A549 (cell line): Measurements from ENCODE around the gene ACVR1B. TPM values are rescaled to one million over a fixed set of nuclear protein-coding genes. Genes with fewer than 3 reads are reported as not detected.

Experiments
- ATAC-seq, 2 experiments: fragments of 200-7000 bp in 1 of 2; fragments of >200 bp in 1 of 2; cut with Nextera tagmentation in 1 of 2; cut with Tn5 transposase in 1 of 2; 3 replicates each; pipeline versions ENCODE4 v1.8.0 to v1.9.1; 2018 to 2020; ENCODE audit warnings: mild to moderate bottlenecking in 1 of 2, moderate library complexity in 1 of 2
- CTCF ChIA-PET: fragments of 300-600 bp; sonication (Branson Sonifier 250); formaldehyde crosslinking; extraction: SDS; loops from one replicate; lab custom pipeline; 2021; ENCODE audit warnings: antibody characterized with exemption, inconsistent platforms; lab: Yijun Ruan, JAX
- POLR2A ChIA-PET: fragments of 350-600 bp; formaldehyde crosslinking; extraction: SDS; loops from one replicate; lab custom pipeline; 2021; ENCODE audit warnings: antibody characterized with exemption, inconsistent platforms; lab: Yijun Ruan, JAX
- DNase-seq, 2 experiments: peaks; one replicate each; pipeline versions ENCODE4 v3.0.0 to v3.0.0-alpha.2; 2011 to 2016; ENCODE audit warnings: low read depth in 1 of 2, low spot score in 1 of 2
- FAIRE-seq: peaks from 2 replicates; lab custom pipeline; 2011; peaks lifted over from hg19 to GRCh38; lab: Jason Lieb, UNC
- H3K27ac ChIP-seq, 2 experiments: fragments of >200 bp; sonication (Bioruptor Twin); formaldehyde crosslinking; 3 replicates each; pipeline ENCODE4 v1.5.1; 2016 to 2017
- H3K4me1 ChIP-seq: fragments of >200 bp; sonication (Bioruptor Twin); formaldehyde crosslinking; 3 replicates; pipeline ENCODE4 v1.6.1; 2016
- H3K4me2 ChIP-seq: fragments of >200 bp; sonication (Bioruptor Twin); formaldehyde crosslinking; 3 replicates; pipeline ENCODE4 v1.6.1; 2016
- H3K4me3 ChIP-seq: fragments of >200 bp; sonication (Bioruptor Twin); formaldehyde crosslinking; 3 replicates; pipeline ENCODE4 v1.5.1; 2016
- H3K9me3 ChIP-seq: fragments of >200 bp; sonication (Bioruptor Twin); formaldehyde crosslinking; 3 replicates; pipeline ENCODE4 v1.6.1; 2016
- ATOH8 ChIP-seq: fragments of 250-450 bp; sonication (Bioruptor Pico); IDR thresholded peaks from 2 replicates; pipeline ENCODE4 v1.5.0; 2020; ENCODE audit warnings: low read depth, mild to moderate bottlenecking, moderate library complexity
- BCL3 ChIP-seq: fragments of >200 bp; sonication (Bioruptor Twin); formaldehyde crosslinking; IDR thresholded peaks from 3 replicates; pipeline ENCODE4 v1.6.1; 2016
- CBX2 ChIP-seq: fragments of 200-600 bp; sonication (generic); IDR thresholded peaks from 2 replicates; pipeline ENCODE4 v1.6.1; 2016; ENCODE audit warnings: low read depth, mild to moderate bottlenecking, borderline replicate concordance
- CEBPB ChIP-seq, 2 experiments: fragments of >200 bp in 1 of 2; sonication (Bioruptor Twin) in 1 of 2; formaldehyde crosslinking in 1 of 2; IDR thresholded peaks; 2 replicates each; pipeline ENCODE4 v1.6.1; 2012 to 2016
- CTCF ChIP-seq: fragments of >200 bp; sonication (Bioruptor Twin); formaldehyde crosslinking; IDR thresholded peaks from 3 replicates; pipeline ENCODE4 v1.5.1; 2016
- E2F6 ChIP-seq: IDR thresholded peaks from 2 replicates; pipeline ENCODE4 v1.6.1; 2012; ENCODE audit warnings: low read depth, borderline replicate concordance
- EHF ChIP-seq: fragments of 250-450 bp; sonication (Bioruptor Pico); IDR thresholded peaks from 2 replicates; pipeline ENCODE4 v1.5.0; 2020; ENCODE audit warnings: mild to moderate bottlenecking
- EHMT2 ChIP-seq: fragments of 200-600 bp; sonication (generic); IDR thresholded peaks from 2 replicates; pipeline ENCODE4 v1.6.1; 2016; ENCODE audit warnings: antibody characterized with exemption, low read depth, mild to moderate bottlenecking, moderate library complexity
- EP300 ChIP-seq, 2 experiments: fragments of >200 bp; sonication (Bioruptor Twin); formaldehyde crosslinking; IDR thresholded peaks; 2 replicates in 1 of 2; 3 replicates in 1 of 2; pipeline ENCODE4 v1.6.1; 2016 to 2017
- ESRRA ChIP-seq: fragments of 150-350 bp; IDR thresholded peaks from 2 replicates; pipeline ENCODE4 v1.6.1; 2014; ENCODE audit warnings: mild to moderate bottlenecking, low read length, borderline replicate concordance
- FOSB ChIP-seq: fragments of 250-450 bp; sonication (Bioruptor Pico); IDR thresholded peaks from 2 replicates; pipeline ENCODE4 v1.5.0; 2020; ENCODE audit warnings: mild to moderate bottlenecking, moderate library complexity
- FOXS1 ChIP-seq: fragments of 250-450 bp; sonication (Bioruptor Pico); IDR thresholded peaks from 2 replicates; pipeline ENCODE4 v1.5.0; 2020; ENCODE audit warnings: mild to moderate bottlenecking, moderate library complexity
- GATA3 ChIP-seq: IDR thresholded peaks from 2 replicates; pipeline ENCODE4 v1.6.1; 2012; ENCODE audit warnings: borderline replicate concordance
- HDAC2 ChIP-seq: fragments of 200-600 bp; sonication (generic); IDR thresholded peaks from 2 replicates; pipeline ENCODE4 v1.6.1; 2016
- HMGXB4 ChIP-seq: fragments of 250-450 bp; sonication (Bioruptor Pico); IDR thresholded peaks from 2 replicates; pipeline ENCODE4 v1.5.0; 2021; ENCODE audit warnings: mild to moderate bottlenecking, moderate library complexity, borderline replicate concordance
- HOXA7 ChIP-seq: fragments of 250-450 bp; sonication (Bioruptor Pico); IDR thresholded peaks from 2 replicates; pipeline ENCODE4 v1.5.0; 2020; ENCODE audit warnings: mild to moderate bottlenecking, moderate library complexity
- HOXB13 ChIP-seq: fragments of 250-450 bp; sonication (Bioruptor Pico); IDR thresholded peaks from 2 replicates; pipeline ENCODE4 v1.5.0; 2020; ENCODE audit warnings: low read depth, mild to moderate bottlenecking, moderate library complexity
- HOXB5 ChIP-seq: fragments of 250-450 bp; sonication (Bioruptor Pico); IDR thresholded peaks from 2 replicates; pipeline ENCODE4 v1.5.0; 2020; ENCODE audit warnings: mild to moderate bottlenecking, moderate library complexity
- JUN ChIP-seq, 2 experiments: fragments of >200 bp; sonication (Bioruptor Twin); formaldehyde crosslinking; IDR thresholded peaks; 2 replicates in 1 of 2; 3 replicates in 1 of 2; pipeline ENCODE4 v1.6.1; 2016 to 2017
- KDM1A ChIP-seq: fragments of 200-600 bp; sonication (generic); IDR thresholded peaks from 2 replicates; pipeline ENCODE4 v1.6.1; 2016; ENCODE audit warnings: low read depth, mild to moderate bottlenecking
- MAFK ChIP-seq: fragments of 450-650 bp; IDR thresholded peaks from 2 replicates; pipeline ENCODE4 v1.6.1; 2014; ENCODE audit not compliant: partially characterized antibody
- MAX ChIP-seq: IDR thresholded peaks from 2 replicates; pipeline ENCODE4 v1.6.1; 2012
- MAZ ChIP-seq: fragments of 150-350 bp; IDR thresholded peaks from 2 replicates; pipeline ENCODE4 v1.6.1; 2014; ENCODE audit warnings: antibody characterized with exemption, low read depth, low read length, borderline replicate concordance
- MYC ChIP-seq: IDR thresholded peaks from 2 replicates; pipeline ENCODE4 v1.6.1; 2012; ENCODE audit warnings: mild to moderate bottlenecking, inconsistent platforms, low read length, improper control_type of control experiment, borderline replicate concordance
- RNF2 ChIP-seq: fragments of 200-600 bp; sonication (generic); IDR thresholded peaks from 2 replicates; pipeline ENCODE4 v1.6.1; 2016; ENCODE audit warnings: low read depth, mild to moderate bottlenecking, antibody characterized with exemption, moderate library complexity, borderline replicate concordance
- SREBF2 ChIP-seq: fragments of 450-650 bp; IDR thresholded peaks from 2 replicates; pipeline ENCODE4 v1.6.1; 2014; ENCODE audit warnings: mild to moderate bottlenecking, moderate library complexity
- ZFP36 ChIP-seq: fragments of 450-650 bp; IDR thresholded peaks from 2 replicates; pipeline ENCODE4 v1.6.1; 2014; ENCODE audit warnings: borderline replicate concordance; ENCODE audit not compliant: partially characterized antibody
- ZNF302 ChIP-seq: fragments of 250-450 bp; sonication (Bioruptor Pico); IDR thresholded peaks from 2 replicates; pipeline ENCODE4 v1.9.0; 2021; ENCODE audit warnings: inconsistent platforms, mild to moderate bottlenecking, moderate library complexity
- ZSCAN20 ChIP-seq: fragments of 250-450 bp; sonication (Bioruptor Pico); IDR thresholded peaks from 2 replicates; pipeline ENCODE4 v1.8.0; 2022; ENCODE audit warnings: mild to moderate bottlenecking, moderate library complexity
- WGBS: methylation state at CpG from one replicate; pipeline ENCODE4 v1.1.6; 2017; ENCODE audit errors: missing lambda C conversion rate; 5-methylcytosine and 5-hydroxymethylcytosine counted together
- polyA plus RNA-seq, 4 experiments: library from polyadenylated mRNA; depleted of rRNA in 3 of 4; stranded (reverse); fragments of >200 nt; fragmentation: RNase III in 1 of 4; extraction: RNeasy Plus Mini Kit Qiagen cat#74134 plus additional on column Dnase treatment in 1 of 4; gene quantifications; 2 replicates in 3 of 4; 3 replicates in 1 of 4; pipeline ENCODE4 v1.2.3, GENCODE V29; 2011 to 2017

Gene ACVR1B
- polyA plus RNA-seq, 2 of the 4 experiments (the other 2 are of a cell fraction) = 15.2 to 18.4 TPM

GRCh38 chr12:52035926-52036325 lies 84.4 kb downstream of the ACVR1B start:
- no peak for FAIRE-seq
- CTCF ChIA-PET = interaction anchor here (0.6 to 41.8 kb wide), 4 partner anchors 11 to 94 kb away, joined by 3 to 1730 read pairs (median 985); partner anchors contain the start of genes ATG101, NR4A1, SMIM41 and TAMALIN
- POLR2A ChIA-PET = interaction anchor here (3.8 kb wide), 1 partner anchor 15 kb away, joined by 19 read pairs; the partner anchor contains the start of gene NR4A1
- WGBS = 75% methylated on average over 2 of the region's 2 CpGs
- Histone ChIP-seq H3K4me2 (peak overlapping the region; percentile 96; the same call in 1 of the 3 replicates), H3K4me1 (peaks cover 20% of the 10 kb centered on the region), H3K27ac (peak overlapping the region in 1 of 2 experiments; percentile 93; a peak in 4 of 6 replicates), H3K4me3 (no peak overlapping the region), H3K9me3 (no peaks in the 10 kb centered on the region)
- DNase-seq = no peak
- TF ChIP-seq JUN (IDR thresholded peaks at IDR 0.05) = no peak
- TF ChIP-seq HOXB13 = 0 out of 2 replicates have a peak, but pooled peaks have one; percentile 51
- TF ChIP-seq GATA3 = no peak
- no peak for ATAC-seq

- Histone ChIP-seq H3K9me3 (no peaks in the 10 kb centered on the region), H3K27ac (peak overlapping the region; percentile 81 to 93), H3K4me1 (peaks cover 20% of the 10 kb centered on the region), H3K4me3 (peak overlapping the region; percentile 70), H3K4me2 (peak overlapping the region; percentile 96)
- peak; percentile 67 to 83 for DNase-seq
- no peak for FAIRE-seq
- WGBS = 41% methylated on average over 17 of the region's 53 CpGs
- ChIA-PET CTCF (interaction anchor here (0.6 to 41.8 kb wide), 4 partner anchors 12 to 93 kb away, joined by 3 to 1730 read pairs (median 985); partner anchors contain the start of genes ATG101, NR4A1, SMIM41 and TAMALIN), POLR2A (interaction anchor here (3.8 kb wide), 1 partner anchor 15 kb away, joined by 19 read pairs; the partner anchor contains the start of gene NR4A1)
- ATAC-seq = peak; percentile 30 to 49; a peak in 5 of 6 replicates
- TF ChIP-seq MYC (peak; percentile 50; the same call in 1 of the 2 replicates), HDAC2 (no peak), HMGXB4 (CRISPR knock-in tag) (no peak), MAFK (no peak), HOXB5 (CRISPR knock-in tag) (no peak), FOXS1 (CRISPR knock-in tag) (0 out of 2 replicates have a peak, but pooled peaks have one; percentile 13), CTCF (no peak), KDM1A (no peak), ZFP36 (no peak), EP300 (IDR thresholded peaks at IDR 0.05) (peak in 1 of 2 experiments; percentile 22; a peak in 1 of 5 replicates), MAZ (peak; percentile 95), FOSB (CRISPR knock-in tag) (no peak), EHF (CRISPR knock-in tag) (peak; percentile 83), HOXB13 (peak; percentile 10; the same call in 1 of the 2 replicates), ATOH8 (CRISPR knock-in tag) (no peak), ESRRA (no peak), MAX (peak; percentile 41; the same call in 1 of the 2 replicates), SREBF2 (no peak), RNF2 (no peak), GATA3 (0 out of 2 replicates have a peak, but pooled peaks have one; percentile 33), HOXA7 (CRISPR knock-in tag) (no peak), EHMT2 (no peak), JUN (IDR thresholded peaks at IDR 0.05) (peak; percentile 53 to 55; a peak in 2 of 5 replicates), ZSCAN20 (CRISPR knock-in tag) (peak; percentile 82; the same call in 1 of the 2 replicates), BCL3 (0 out of 3 replicates have a peak, but pooled peaks have one; percentile 26), CEBPB (IDR thresholded peaks at IDR 0.05) (no peak), E2F6 (no peak), CBX2 (no peak), ZNF302 (no peak)
Measured at GRCh38 chr12:52036587-52037171, 85.2 kb downstream of the ACVR1B start.
